ENCODE data around the gene JUP. TPM values are rescaled to one million over a fixed set of nuclear protein-coding genes. Genes with fewer than 3 reads are reported as not detected.

JUP gene
- total RNA-seq, 4 donors from 2014 or later = 22.7 to 96.3 (median 57.6) TPM

GRCh38 chr17:41734139-41734948, 52.2 kb downstream of the JUP start, which contains the start of gene HAP1:
Gene HAP1, minus strand, starts transcription at chr17:41734643. Its CDS starts 9 bp downstream, at chr17:41734634.
- no peak for TF ChIP-seq CTCF (IDR thresholded peaks at IDR 0.05; ENCODE audit: low read depth)

DNA sequence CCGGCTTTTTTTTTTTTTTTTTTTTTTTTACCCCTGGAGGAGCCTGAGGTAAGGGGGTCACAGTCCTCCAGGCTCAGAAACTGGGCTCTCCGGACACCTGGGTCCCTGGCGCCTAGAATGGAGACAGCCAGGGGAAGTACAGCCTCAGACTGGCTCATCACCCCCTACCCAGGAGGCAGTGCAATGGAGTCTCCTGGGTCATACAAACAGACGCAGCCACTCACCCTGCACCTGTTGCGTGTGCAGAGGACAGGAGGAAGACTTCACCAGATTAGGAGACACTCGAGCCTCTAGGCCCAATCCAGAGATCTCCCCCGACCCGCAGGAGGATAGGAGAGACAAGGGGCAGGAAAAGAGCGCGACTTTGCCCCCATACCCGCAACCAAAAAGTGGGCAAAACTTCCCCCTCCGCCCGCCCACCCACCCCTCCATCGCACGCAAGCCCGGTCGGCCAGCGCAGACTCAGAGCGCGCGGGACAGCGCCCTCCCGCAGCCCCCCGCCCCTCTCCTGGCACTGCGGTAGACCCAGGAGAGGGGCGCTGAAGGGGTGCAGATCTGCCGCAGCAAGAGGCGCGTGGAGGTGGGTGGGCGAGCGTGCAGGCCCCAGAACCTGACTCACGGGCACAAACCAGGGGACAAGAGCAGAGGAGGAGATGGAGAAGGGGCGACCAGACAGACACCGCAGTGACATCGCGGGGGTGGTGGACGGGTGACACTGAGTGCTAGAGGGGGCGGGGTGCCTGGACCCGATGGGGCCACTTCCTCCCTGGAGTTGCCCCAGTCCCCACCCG, 53.0 kb downstream of the JUP start:
- TF ChIP-seq CTCF (IDR thresholded peaks at IDR 0.05; ENCODE audit: low read depth) = no peak

DNA sequence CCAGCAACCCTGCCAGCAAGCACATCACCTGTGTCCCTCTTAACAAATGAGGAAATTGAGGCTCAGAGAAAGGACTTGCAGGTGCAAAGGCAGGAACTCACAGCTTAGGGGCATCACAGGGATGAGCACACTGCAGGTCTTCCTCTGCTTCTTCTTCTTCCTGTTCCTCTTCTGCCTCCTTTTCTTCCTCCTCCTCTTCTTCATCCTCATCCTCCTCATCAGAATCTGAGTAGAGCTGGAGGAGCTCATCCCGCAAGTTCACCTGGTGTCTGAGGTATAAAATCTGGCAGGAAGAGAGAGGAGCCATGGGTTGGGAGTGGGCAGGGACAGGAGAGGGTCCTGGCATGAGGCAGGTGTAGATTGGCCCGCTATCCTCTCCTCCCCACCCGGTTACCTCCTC, 54.7 kb downstream of the JUP start:
- no peak for TF ChIP-seq CTCF (IDR thresholded peaks at IDR 0.05; ENCODE audit: low read depth)

DNA sequence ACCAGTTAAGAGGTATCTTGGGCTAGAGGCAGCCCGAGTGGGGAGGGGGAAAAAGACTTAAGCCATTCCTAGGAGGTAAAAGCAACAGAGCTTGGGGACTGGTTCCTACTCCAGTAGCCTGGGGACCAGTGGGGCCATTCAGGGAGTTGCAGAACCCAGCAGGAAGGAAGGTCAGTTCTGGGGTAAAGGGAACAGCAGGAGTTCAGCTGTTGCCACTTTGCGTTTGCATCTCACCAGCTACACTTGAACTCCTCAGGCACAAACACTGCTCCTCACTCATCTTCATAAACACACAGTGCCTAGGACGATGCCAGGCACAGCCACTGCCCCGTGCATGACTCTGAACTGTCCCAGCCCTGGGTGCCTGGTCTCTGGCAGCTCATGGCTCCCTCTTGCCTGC, 56.0 kb downstream of the JUP start:
- no peak for TF ChIP-seq CTCF (IDR thresholded peaks at IDR 0.05; ENCODE audit: low read depth)

DNA sequence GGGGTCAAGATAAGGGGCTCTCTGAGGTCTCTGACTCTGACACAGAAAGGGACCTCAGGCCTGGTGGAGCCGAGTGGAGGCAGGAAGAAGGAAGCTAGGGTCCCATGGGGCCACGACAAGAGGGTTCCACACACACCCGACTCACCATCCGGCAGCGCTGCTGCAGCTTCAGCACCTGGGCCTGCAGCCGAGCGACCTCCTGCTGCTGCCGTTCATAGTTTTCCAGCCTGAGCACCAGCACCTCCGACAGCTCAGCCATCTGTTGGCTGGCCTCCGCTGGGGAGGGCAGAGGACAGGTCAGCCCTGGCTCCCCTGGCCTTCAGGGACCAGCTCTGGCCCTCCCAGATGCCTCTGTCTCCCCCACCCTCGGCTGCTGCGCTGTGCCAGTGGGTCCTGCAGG, 58.5 kb downstream of the JUP start:
- TF ChIP-seq CTCF (IDR thresholded peaks at IDR 0.05; ENCODE audit: low read depth) = no peak

- TF ChIP-seq CTCF (IDR thresholded peaks at IDR 0.05; ENCODE audit: low read depth) = no peak
These were observed 61.4 kb downstream of the JUP start for GRCh38 chr17:41725134-41725533.

- TF ChIP-seq CTCF (IDR thresholded peaks at IDR 0.05; ENCODE audit: low read depth) = no peak
These were observed 61.9 kb downstream of the JUP start for GRCh38 chr17:41724476-41725050.
